GM21447 (cell line): ENCODE results near the gene ANAPC15.
"Not testable (repeated sequence)": the region's sequence is repeated elsewhere in the genome, so short reads cannot be mapped to it uniquely, and the experiment has no call there.

Experiments
- ATAC-seq: cut with Tn5 transposase; IDR thresholded peaks from one replicate; pipeline ENCODE4 v1.9.1; 2021; ENCODE audit not compliant: unreplicated experiment

ANAPC15 gene

DNA sequence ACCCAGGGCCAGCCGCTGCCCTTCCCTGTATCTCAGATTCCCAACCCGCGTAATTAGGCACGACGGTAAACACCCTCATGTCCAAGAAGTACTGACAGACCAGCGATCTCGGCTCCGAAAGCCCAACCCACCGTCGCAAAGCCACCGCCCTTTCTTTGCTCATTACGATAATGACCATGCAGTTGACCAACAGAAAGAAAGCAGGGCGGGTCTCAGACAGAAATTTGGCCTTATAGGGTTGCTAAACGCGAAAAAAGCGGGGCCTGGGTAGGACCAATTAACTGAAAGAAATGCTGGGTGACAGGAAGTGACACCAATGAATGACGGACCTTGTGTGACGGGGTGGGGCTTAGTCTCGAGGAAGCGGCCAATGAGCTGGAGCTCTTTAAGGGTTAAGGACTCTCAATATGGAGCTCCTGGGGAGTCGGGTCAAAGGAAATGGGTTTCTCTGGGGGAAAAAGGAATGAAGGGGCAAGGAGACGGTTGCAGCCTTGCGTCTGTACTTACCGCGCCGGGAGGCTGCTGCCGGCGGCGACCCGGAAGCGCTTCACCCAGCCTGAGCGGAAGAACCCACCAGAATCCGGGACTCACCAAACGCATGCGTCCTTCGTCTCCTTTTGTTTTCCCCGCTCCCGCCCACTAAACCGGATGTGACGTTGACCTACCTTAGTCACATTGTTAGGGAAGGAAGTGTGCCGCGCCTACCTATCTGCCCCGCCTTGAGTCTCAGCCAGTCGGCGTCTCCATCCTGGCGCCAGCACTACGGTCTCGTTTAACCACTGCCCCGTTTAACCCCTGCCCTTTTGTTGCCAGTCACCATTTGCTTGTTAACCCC is at the start of gene ANAPC15:
Gene ANAPC15 (minus strand): TSS at position 553 of the 835 bp plus-strand sequence. CDS start 1,419 bp downstream, outside the sequence.
- ATAC-seq: peak; percentile 84

DNA sequence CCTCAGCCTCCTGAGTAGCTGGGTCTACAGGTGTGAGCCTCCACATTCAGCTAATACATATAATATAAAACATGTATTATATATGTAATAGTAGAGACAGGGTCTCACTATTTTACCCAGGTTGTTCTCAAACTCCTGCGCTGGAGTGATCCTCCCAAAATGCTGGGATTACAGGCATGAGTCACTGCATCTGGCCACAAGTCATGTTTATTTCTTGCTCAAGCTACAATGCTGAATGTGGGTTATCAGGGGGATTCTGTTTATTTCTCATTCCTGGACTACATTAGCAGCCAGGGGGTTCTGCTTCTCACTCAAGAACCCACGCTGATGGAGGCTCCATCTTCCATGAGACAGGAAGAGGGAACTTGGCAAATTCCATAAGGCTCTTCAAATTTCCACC is 47.8 kb upstream of the ANAPC15 start:
- no peak for ATAC-seq

DNA sequence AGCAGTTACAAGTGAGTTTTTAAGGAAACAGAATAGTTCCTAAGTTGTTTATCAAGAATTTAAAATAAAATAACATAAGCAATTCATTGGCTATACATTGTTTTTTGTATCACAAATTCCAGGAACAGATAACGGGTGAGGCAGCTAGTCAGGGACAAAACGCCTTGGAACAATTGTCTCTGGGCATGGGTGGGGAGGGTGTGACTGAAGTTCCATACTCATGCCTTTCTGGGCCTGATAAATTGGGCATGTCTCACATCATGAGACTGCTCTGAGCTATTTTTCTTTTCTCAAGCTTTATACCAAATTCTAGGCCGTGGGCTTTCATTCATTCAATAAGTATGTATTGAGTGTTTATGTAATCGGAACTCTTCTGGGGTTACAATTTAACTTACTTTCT is 44.6 kb upstream of the ANAPC15 start:
- ATAC-seq: no peak

DNA sequence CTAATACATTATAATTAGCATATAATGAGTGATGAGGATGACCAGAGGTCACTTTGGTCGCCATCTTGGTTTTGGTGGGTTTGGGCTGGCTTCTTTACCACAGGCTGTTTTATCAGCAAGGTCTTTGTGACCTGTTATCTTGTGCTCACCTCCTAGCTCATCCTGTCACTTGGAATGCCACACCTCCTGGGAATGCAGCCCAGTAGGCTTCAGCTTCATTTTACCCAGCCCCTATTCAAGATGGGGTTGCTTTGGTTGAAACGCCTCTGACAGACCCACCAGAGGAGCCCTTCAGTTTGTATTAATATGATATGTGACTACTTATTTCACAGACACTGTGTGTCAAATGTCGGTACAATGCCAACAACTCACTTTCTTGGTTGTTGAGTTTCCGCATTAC is 43.3 kb upstream of the ANAPC15 start:
- ATAC-seq: no peak

DNA sequence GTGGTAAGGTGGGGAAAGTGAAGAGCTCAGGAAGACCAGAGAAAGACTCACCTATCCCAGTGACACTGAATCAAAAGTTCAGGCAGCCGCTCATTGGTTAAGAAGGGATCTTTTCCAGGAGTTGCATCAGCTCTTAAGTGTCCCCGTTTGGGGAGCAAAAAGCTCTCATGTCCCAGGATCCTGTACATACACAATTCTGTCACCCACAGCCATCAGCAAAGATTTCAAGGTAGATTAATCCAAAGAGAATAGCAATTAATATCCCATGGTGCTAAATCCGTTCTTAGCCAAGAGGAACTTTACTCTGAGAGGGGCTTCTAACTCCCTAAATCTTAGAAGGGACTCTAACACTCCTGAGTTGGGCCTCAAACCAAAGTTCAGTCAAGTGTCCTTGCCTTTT is 42.3 kb upstream of the ANAPC15 start:
- no peak for ATAC-seq

DNA sequence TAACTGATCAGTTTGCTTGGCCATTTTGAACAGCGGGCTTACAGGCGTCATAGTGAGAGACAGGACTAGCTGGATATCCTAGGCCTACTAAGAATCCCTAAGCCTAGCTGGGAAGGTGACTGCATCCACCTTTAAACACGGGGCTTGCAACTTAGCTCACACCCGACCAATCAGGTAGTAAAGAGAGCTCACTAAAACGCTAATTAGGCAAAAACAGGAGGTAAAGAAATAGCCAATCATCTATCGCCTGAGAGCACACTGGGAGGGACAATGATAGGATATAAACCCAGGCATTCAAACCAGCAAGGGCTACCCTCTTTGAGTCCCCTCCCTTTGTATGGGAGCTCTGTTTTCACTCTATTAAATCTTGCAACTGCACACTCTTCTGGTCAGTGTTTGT is 41.4 kb upstream of the ANAPC15 start:
- ATAC-seq: not testable (repeated sequence)

DNA sequence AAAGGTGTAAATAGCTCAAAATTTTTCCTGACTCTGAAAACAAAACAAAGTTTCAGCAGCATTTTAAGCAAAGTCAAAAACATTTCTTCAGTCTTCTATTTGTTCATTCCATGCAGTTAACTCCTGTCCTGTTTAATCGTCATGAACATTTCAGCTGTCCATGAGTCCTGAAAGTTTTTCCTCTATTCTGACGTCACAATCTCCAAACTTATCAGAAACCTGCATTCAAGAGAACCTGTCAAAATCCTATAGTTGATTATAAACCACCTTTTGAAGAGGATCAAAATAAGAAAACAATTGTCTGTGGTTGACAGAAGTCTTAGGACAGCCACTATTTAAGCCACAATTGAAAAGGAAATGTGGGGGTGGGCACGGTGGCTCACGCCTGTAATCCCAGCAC is 38.4 kb upstream of the ANAPC15 start:
- ATAC-seq: no peak

DNA sequence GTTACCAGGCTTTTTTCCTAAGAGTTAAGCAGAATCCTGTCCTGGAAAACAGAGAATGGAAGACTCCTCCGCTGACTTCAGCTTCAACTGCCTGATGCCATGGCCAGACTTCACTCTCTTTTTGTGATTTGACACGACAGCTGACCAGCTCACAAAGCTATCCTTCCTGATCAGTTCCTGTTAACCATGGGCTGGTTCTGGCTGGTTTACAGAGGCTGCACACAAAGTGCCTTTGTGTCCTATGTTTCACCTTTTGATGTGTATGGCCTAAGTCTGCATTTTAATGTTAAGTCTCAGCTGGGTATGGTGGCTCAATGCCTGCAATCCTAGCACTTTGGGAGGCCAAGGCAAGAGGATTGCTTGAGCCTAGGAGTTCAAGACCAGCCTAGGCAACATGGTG is 34.1 kb upstream of the ANAPC15 start:
- no peak for ATAC-seq

DNA sequence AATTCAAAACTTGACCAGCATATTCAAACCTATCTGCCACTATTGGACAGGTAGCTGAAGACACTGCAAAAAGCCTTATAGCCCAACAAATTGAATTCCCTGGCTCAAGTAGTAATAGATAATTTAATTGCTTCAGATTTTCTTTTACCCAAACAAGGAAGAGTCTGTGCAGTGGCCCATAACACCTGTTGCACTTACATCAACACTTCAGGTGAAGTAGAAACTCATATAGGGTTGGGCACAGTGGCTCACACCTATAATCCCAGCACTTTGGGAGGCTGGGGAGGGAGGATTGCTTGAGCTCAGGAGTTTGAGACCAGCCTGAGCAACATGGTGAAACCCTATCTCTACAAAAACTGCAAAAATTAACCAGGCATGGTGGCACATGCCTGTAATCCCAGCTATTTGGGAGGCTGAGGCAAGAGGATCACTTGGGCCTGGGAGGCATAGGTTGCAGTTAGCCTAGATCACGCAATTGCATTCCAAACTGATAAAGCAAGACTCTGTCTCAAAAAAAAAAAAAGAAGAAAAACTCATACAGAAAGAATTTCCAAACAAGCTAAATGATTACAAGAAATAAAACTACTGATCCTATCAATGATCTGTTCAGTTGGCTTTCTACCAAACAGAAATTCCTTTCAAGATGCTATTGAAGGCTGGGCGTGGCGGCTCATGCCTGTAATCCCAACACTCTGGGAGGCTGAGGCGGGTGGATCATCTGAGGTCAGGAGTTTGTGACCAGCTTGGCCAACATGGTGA is 32.5 kb upstream of the ANAPC15 start:
- no peak for ATAC-seq

DNA sequence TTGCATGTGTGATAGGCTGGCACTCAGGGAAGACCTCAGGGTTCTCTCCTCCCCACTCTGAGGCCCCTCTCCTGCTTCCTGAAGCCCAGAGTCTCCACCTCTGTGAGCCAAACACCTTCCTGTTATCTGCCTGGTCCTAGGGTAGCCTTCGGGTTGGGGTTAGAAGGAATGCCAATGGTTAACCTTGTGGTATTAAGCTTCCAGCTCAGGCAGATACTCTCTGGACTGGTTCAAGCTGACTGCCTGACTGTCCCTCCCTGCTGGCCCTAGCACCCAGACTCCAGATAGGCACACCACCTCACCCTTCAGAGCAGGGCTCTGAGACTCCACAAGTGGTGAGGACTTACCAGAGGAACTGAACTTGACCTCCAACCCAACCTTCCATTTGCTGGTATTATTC is 30.0 kb upstream of the ANAPC15 start:
- not testable (repeated sequence) for ATAC-seq

DNA sequence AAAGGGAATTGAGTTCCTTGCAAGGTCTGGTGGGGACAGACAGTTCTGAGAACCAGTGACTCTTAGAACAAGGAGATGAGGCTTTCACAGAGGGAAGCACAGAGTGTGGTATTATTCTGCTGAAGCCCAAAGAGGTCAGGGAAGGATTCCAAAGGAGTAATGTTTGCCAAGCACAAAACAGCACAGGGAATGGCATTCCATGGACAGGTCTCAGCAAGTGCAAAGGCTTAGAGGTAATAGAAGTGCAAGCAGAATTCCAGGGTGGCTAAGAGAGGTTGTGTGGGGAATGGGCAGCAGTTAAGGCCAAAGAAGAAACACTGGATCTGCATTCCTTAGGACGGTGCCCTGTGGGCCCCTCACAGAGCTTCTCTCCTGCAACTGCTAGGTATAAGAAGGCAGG is 29.6 kb upstream of the ANAPC15 start:
- ATAC-seq: not testable (repeated sequence)

DNA sequence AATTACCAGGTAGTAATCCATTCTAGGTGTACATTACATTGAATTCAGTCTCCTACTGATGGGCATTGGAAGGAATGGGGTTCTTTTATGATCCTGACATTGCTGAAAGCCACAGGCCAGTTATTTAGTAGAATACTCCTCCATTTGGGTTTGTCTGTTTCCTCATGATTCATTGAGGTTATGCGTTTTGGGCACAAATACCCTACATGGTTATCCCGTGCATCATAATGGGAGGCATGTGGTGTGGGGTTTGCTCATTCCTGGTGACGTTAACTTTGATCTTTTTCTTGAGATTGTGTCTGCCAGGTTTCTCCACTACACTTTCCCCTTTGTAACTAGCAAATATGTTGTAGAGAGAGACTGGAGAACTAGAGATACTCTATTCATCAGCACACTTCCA is 28.6 kb upstream of the ANAPC15 start:
- ATAC-seq: no peak

DNA sequence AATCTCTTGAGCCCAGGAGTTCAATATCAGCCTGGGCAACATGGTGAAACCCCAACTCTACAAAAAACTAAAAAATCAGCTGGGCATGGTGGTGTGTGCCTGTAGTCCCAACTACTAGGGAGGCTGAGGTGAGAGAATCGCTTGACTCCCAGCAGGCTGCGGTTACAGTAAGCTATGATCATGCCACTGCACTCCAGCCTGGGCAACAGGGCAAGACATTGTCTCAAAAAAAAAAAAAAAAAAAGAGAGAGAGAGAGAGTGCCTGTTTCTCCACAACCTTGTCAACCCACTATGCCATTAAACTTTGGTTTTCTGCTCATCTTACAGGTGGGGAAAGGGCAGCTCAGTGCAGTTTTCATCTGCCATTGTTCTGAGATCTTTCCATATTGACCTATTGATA is 28.2 kb upstream of the ANAPC15 start:
- ATAC-seq: no peak

DNA sequence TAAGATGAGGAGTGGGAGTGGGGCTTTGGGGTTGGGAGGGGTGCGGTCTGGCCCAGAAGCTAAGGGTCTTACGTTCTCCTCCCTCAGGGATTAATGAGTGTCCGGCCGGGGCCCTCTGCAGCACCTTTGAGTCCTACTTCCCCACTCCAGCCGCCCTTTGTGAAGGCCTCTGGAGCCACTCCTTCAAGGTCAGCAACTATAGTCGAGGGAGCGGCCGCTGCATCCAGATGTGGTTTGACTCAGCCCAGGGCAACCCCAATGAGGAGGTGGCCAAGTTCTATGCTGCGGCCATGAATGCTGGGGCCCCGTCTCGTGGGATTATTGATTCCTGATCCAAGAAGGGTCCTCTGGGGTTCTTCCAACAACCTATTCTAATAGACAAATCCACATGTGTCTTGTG is 27.0 kb upstream of the ANAPC15 start:
- no peak for ATAC-seq

DNA sequence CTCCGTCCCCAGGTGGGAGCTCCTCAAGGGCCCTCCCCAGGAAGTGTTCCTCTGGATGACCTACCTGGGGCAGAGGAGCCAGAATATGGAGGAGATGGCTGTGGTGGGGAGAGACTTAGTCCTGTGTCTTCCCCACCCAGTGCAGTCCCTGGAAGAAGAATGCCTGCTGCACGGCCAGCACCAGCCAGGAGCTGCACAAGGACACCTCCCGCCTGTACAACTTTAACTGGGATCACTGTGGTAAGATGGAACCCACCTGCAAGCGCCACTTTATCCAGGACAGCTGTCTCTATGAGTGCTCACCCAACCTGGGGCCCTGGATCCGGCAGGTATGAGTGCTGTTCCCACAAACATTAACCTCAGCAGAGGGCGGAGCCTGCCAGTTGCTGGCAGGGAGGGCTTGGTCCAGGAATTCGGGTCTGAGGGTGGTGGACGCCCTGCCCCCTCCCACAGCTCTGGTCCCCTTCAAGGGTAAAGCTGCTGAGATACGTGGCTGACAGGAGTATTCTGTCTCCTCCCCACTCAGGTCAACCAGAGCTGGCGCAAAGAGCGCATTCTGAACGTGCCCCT is 26.4 kb upstream of the ANAPC15 start:
- no peak for ATAC-seq

DNA sequence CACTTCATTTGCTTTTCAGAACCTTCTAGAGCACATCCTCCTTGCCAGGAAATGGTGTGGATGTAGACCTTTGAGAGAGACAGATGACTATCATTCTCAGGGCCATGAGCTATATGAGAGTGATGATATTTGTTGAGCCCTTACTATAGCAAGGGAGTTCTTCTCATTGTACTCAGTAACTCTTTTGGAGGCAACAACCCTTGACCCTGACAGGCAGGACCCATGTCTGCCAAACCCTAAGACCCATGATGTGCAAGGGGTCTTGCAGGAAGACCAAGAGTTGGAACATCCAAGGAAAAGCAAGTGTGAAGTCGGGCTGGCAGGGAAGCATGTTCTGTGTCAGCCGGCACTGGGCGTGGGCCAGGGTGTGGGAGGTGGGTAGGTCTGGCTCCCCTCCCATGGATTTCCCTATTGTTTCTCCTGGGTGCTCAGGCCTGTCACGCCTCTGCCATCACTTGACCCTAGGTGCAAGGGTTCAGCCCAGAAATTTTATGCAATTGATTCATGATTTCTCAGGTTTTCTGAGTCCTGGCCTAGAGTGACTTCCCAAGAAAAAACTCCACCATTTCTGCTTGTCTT is 24.3 kb upstream of the ANAPC15 start:
- ATAC-seq: no peak

DNA sequence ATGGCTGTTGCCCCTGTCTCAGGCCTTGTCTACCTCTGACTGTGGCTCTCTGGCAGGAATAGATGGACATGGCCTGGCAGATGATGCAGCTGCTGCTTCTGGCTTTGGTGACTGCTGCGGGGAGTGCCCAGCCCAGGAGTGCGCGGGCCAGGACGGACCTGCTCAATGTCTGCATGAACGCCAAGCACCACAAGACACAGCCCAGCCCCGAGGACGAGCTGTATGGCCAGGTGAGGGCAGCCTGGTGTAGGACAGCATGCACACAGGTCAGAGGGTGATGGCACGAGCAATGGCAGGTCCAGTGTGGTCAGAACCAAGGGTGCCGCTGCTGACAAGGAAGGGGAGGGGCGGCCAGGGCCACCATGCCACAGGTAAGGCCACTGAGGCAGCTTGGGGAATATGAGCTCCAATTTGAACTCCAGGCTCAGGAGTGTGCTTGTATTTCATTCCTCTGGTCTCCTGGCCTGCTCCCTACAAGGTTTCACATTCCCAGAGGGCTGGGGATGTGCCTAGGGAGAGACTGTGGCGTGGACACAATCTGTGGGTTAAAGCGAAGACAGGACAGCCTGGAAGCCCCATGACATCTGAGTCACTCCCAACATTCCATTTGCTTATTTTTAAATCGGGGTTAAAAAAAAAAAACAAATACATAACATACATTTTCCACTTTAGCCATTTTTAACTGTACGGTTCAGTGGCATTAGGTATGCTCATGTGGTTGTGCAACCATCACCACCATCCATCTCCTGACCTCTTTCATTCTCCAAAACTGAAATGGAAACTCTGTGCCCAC is 23.6 kb upstream of the ANAPC15 start:
- no peak for ATAC-seq

DNA sequence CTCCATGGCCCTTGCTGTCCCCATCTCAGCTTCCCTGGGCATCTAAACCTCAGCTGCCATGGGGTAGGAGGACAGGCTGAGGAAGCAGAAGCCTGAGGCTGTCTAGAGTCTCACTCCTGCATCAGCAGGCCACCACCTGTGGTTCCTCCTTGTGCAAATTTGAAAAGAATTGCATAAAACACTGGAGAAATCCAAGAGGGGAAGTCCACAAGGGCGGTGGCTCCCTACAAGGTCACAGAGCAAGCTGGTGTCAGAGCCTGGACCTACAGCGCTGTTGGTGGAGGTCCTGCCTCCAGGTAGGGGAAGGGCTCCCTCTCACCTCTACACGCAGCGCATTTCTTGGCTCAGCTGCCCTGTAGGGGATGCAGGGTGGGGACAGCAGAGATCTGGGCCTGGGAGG is 23.0 kb upstream of the ANAPC15 start, which contains the start of gene FOLR3:
Gene FOLR3 (plus strand): TSS at position 253 of the 400 bp plus-strand sequence. CDS start 228 bp downstream, outside the sequence.
- ATAC-seq: not testable (repeated sequence)

DNA sequence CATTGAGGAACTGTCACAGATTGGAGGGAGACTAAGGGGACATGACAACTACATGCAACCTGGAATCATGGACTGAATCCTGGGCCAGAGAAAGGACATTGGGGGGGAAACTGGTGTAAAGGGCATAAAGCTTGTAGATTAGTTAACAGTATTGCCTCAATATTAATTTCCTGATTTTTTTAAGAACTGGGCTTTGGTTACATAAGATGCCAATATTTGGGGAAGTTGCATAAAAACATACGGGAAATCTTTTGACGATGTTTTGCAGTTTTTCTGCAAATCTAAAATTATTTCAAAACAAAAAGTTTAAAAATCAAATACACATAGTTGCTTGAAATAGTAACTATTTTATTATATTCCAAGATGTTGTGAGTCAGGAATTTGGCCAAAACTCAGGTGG is 20.2 kb upstream of the ANAPC15 start:
- no peak for ATAC-seq

DNA sequence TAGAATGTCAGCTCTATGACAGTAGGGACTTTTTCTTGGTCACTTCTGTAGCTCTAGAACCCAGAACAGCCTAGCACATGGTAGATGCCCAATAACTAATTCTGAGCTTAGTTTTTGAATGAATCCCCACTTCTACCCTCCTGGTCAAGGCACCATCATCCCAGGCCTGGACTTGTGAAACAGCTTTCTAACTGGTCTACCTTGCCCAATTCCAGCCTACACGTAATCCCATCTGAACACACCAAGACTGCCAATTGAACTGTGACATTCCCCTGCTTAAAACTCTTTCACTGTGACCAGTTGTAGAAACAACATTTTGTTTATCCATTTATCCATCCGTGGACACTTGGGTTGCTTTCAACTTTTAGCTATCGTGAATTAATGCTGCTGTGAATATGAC is 16.9 kb upstream of the ANAPC15 start:
- ATAC-seq: no peak

DNA sequence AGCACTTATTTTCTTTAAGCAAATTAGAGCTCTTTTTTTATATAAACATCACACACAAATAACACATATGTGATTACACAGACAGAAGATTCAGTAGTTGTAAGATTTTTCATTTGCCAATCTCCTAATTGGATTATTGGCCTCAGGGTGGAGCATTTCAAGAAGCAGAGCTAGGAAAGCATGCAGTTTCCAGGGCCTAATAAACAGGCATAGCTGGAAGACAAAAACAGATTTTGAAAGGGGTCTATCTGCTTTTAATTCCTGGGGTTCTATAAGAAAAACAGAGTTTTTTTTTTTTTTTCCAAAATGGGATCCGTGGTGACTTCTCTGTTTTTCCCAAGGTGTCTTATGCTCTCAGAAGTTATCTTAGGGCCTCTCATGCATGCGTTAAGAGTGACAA is 15.4 kb upstream of the ANAPC15 start:
- no peak for ATAC-seq
